MM.1S (cell line): ENCODE measurements around the gene MUC5AC.

ENCODE experiments used
- DNase-seq: peaks from one replicate; pipeline ENCODE4 v3.0.0-alpha.2; 2015
- H2AFZ ChIP-seq: fragments of 300-600 bp; sonication (generic); 2 replicates; pipeline ENCODE4 v1.6.0; 2016; ENCODE audit warnings: antibody characterized with exemption, low read length
- H3F3A ChIP-seq: fragments of 300-600 bp; sonication (generic); 2 replicates; pipeline ENCODE4 v1.6.1; 2016; ENCODE audit warnings: mild to moderate bottlenecking, antibody characterized with exemption, low read length, moderate library complexity, mixed read lengths; ENCODE audit not compliant: insufficient read depth
- H3K27ac ChIP-seq: fragments of 300-600 bp; sonication (generic); 2 replicates; pipeline ENCODE4 v1.5.1; 2016; ENCODE audit warnings: mild to moderate bottlenecking, low read length
- H3K27me3 ChIP-seq: fragments of 300-600 bp; sonication (generic); replicated peaks from 2 replicates; pipeline ENCODE4 v1.6.0; 2016; ENCODE audit warnings: low read length; ENCODE audit not compliant: insufficient read depth
- H3K36me3 ChIP-seq: fragments of 300-600 bp; sonication (generic); replicated peaks from 2 replicates; pipeline ENCODE4 v1.6.1; 2016; ENCODE audit warnings: mild to moderate bottlenecking, low read length, mixed read lengths; ENCODE audit not compliant: insufficient read depth
- H3K4me1 ChIP-seq: fragments of 300-600 bp; sonication (generic); 2 replicates; pipeline ENCODE4 v1.6.1; 2016; ENCODE audit warnings: low read length, mixed read lengths
- H3K4me2 ChIP-seq: fragments of 300-600 bp; sonication (generic); 2 replicates; pipeline ENCODE4 v1.6.0; 2016; ENCODE audit warnings: low read depth, low read length
- H3K4me3 ChIP-seq: fragments of 300-600 bp; sonication (generic); 2 replicates; pipeline ENCODE4 v1.5.1; 2016; ENCODE audit warnings: low read length, mixed read lengths
- H3K79me2 ChIP-seq: fragments of 300-600 bp; sonication (generic); 2 replicates; pipeline ENCODE4 v1.6.1; 2016; ENCODE audit warnings: mixed run types, low read length, mixed read lengths
- H3K9ac ChIP-seq: fragments of 300-600 bp; sonication (generic); 2 replicates; pipeline ENCODE4 v1.6.1; 2016; ENCODE audit warnings: low read length, mixed read lengths
- H3K9me2 ChIP-seq: fragments of 300-600 bp; sonication (generic); replicated peaks from 2 replicates; pipeline ENCODE4 v1.6.1; 2016; ENCODE audit warnings: mild to moderate bottlenecking, low read length, mixed read lengths; ENCODE audit not compliant: insufficient read depth
- H3K9me3 ChIP-seq: fragments of 300-600 bp; sonication (generic); replicated peaks from 2 replicates; pipeline ENCODE4 v1.6.1; 2016; ENCODE audit warnings: mild to moderate bottlenecking, low read length, mixed read lengths; ENCODE audit not compliant: insufficient read depth
- H4K20me1 ChIP-seq: fragments of 300-600 bp; sonication (generic); 2 replicates; pipeline ENCODE4 v1.6.1; 2016; ENCODE audit warnings: mild to moderate bottlenecking, low read length, moderate library complexity, mixed read lengths; ENCODE audit not compliant: insufficient read depth
- EZH2 ChIP-seq: fragments of 300-600 bp; sonication (generic); optimal IDR thresholded peaks from 2 replicates; pipeline ENCODE3; 2017; ENCODE audit warnings: low read depth, mild to moderate bottlenecking, antibody characterized with exemption, low read length, mixed read lengths
- EZH2phosphoT487 ChIP-seq: fragments of 300-600 bp; sonication (generic); IDR thresholded peaks from 2 replicates; pipeline ENCODE4 v1.6.1; 2018; ENCODE audit warnings: antibody characterized with exemption, low read length
- TF ChIP-seq, protein P1 (sequence below): fragments of 300-600 bp; sonication (generic); IDR thresholded peaks from 2 replicates; pipeline ENCODE4 v1.5.1; 2016; ENCODE audit warnings: antibody characterized with exemption, low read length, mixed read lengths

The MUC5AC gene

DNA sequence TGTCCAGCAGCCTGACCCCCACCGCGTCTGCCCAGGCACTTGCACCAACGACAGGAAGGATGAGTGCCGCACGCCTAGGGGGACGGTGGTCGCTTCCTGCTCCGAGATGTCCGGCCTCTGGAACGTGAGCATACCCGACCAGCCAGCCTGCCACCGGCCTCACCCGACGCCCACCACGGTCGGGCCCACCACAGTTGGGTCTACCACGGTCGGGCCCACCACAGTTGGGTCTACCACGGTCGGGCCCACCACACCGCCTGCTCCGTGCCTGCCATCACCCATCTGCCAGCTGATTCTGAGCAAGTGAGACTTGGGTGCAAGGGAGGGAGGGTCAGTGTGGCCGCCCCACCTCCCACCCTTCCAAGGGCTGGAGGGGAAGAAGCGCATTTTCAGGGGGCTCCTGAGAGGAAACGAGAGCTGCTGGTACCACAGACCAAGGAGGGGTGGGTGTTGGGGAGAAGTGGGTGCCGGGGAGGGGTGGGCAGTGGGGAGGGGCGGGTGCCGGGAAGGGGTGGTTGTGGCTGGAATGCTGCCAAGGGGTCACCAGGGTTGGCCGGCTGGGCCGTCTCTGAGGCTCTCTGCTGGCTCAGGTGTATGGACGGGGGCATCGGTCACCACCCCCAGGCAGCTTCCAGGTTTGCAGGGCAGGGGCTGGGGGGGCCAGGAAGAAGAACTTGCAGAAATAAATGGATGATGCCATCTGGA, 37.4 kb downstream of the MUC5AC start:
- Histone ChIP-seq H3K4me3 (no peak overlapping the region), H3K9me3 (no peaks in the 10 kb centered on the region), H3K27me3 (peaks cover 73% of the 10 kb centered on the region), H3K4me2 (no peak overlapping the region), H3K4me1 (no peaks in the 10 kb centered on the region), H3F3A (no peaks in the 10 kb centered on the region), H3K36me3 (no peaks in the 10 kb centered on the region), H3K79me2 (no peaks in the 10 kb centered on the region), H3K27ac (no peak overlapping the region), H3K9me2 (no peaks in the 10 kb centered on the region), H2AFZ (no peak overlapping the region), H3K9ac (no peak overlapping the region), H4K20me1 (no peaks in the 10 kb centered on the region)
- TF ChIP-seq EZH2phosphoT487: no peak
- no peak for DNase-seq

DNA sequence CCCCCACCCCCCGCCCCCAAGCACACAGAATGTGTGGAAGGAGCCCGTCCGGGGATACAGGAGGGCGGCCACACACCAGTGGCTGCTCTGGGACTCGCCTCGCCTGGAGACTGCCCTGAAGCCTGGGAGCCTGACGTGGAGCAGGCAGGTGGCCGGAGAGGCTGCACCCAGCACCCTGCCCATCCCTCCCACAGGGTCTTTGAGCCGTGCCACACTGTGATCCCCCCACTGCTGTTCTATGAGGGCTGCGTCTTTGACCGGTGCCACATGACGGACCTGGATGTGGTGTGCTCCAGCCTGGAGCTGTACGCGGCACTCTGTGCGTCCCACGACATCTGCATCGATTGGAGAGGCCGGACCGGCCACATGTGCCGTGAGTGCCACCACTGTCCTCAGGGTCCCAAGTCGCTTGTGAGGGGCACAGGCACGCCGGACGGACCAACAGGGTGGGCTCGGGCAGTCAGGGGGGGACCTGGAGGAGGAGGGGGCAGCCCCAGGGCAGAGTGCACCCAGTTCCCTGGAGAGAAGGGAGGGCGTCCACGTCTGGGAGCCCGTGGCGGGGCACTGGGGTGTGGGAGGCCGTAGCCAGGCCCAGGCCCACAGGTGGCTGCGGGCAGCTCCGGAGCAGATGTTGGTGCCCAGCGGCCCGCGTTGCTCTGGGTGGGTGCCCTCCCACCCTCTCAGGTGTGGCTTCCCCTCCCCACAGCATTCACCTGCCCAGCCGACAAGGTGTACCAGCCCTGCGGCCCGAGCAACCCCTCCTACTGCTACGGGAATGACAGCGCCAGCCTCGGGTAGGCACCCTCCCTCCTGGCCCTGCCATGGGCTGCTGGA, 38.1 kb downstream of the MUC5AC start:
- no peaks in the 10 kb centered on the region for H4K20me1 ChIP-seq
- H2AFZ ChIP-seq: no peak overlapping the region
- no peak overlapping the region for H3K27ac ChIP-seq
- H3K36me3 ChIP-seq: no peaks in the 10 kb centered on the region
- H3K4me3 ChIP-seq: no peak overlapping the region
- H3K9me2 ChIP-seq: no peaks in the 10 kb centered on the region
- H3K79me2 ChIP-seq: no peaks in the 10 kb centered on the region
- H3K9ac ChIP-seq: no peak overlapping the region
- no peaks in the 10 kb centered on the region for H3F3A ChIP-seq
- peaks cover 81% of the 10 kb centered on the region for H3K27me3 ChIP-seq
- no peak for DNase-seq
- TF ChIP-seq, protein P1, sequence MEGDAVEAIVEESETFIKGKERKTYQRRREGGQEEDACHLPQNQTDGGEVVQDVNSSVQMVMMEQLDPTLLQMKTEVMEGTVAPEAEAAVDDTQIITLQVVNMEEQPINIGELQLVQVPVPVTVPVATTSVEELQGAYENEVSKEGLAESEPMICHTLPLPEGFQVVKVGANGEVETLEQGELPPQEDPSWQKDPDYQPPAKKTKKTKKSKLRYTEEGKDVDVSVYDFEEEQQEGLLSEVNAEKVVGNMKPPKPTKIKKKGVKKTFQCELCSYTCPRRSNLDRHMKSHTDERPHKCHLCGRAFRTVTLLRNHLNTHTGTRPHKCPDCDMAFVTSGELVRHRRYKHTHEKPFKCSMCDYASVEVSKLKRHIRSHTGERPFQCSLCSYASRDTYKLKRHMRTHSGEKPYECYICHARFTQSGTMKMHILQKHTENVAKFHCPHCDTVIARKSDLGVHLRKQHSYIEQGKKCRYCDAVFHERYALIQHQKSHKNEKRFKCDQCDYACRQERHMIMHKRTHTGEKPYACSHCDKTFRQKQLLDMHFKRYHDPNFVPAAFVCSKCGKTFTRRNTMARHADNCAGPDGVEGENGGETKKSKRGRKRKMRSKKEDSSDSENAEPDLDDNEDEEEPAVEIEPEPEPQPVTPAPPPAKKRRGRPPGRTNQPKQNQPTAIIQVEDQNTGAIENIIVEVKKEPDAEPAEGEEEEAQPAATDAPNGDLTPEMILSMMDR: no peak
- TF ChIP-seq EZH2 (no peak), EZH2phosphoT487 (no peak)
- no peaks in the 10 kb centered on the region for H3K9me3 ChIP-seq
- H3K4me2 ChIP-seq: no peak overlapping the region
- H3K4me1 ChIP-seq: no peaks in the 10 kb centered on the region

DNA sequence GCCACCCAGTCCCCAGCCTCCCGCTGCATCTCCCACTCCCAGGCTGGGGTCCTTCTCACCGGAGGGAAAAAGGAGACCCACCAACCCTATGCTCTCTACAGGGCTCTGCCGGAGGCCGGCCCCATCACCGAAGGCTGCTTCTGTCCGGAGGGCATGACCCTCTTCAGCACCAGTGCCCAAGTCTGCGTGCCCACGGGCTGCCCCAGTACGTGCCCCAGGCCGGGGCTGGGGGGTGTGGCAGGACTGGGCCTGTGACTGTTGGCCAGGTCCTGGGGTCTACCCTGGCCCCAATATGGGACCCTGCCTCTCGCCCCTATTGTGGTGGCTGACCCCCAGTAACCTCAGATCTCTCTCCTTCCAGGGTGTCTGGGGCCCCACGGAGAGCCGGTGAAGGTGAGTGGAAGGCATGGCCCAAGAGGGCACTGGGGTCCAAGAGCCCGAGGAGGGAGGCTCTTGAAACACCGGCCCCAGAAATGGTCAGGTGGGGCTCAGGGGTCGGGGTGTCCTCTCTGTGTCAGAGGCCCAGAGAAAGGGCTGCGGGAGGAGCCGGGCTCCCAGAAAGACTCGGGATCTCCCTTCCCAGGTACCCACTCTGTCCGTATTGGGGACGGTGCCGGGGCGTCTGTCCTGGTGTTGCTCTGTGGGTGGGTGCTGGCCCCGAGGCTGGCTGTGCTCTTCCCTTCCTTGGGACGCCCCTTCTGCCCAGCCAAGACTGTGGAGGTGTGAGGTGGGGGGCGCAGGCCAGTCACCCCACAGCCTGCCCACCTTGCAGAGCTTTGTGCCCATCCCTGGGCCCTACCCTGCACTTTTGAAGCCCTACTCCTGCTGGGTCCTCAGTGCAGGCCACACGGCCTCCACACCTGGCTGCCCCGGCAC, 39.0 kb downstream of the MUC5AC start:
- Histone ChIP-seq H2AFZ (no peak overlapping the region), H3K4me1 (no peaks in the 10 kb centered on the region), H3K36me3 (no peaks in the 10 kb centered on the region), H3K4me2 (no peak overlapping the region), H3K79me2 (no peaks in the 10 kb centered on the region), H3K9ac (no peak overlapping the region), H3K27ac (no peak overlapping the region), H3F3A (no peaks in the 10 kb centered on the region), H3K9me2 (no peaks in the 10 kb centered on the region), H3K4me3 (no peak overlapping the region), H3K9me3 (no peaks in the 10 kb centered on the region), H3K27me3 (peaks cover 89% of the 10 kb centered on the region), H4K20me1 (no peaks in the 10 kb centered on the region)
- no peak for TF ChIP-seq EZH2
- TF ChIP-seq, protein P1: no peak
- TF ChIP-seq EZH2phosphoT487: no peak
- DNase-seq: no peak
